ENCODE data around the gene PNPLA7. TPM values are rescaled to one million over a fixed set of nuclear protein-coding genes. Genes with fewer than 3 reads are reported as not detected.

Gene PNPLA7
- total and polyA plus RNA-seq, 2 of the 8 experiments (the other 6 are each of a cell fraction or from before 2014, with no cell fraction given) = 0.35 to 0.47 TPM

DNA sequence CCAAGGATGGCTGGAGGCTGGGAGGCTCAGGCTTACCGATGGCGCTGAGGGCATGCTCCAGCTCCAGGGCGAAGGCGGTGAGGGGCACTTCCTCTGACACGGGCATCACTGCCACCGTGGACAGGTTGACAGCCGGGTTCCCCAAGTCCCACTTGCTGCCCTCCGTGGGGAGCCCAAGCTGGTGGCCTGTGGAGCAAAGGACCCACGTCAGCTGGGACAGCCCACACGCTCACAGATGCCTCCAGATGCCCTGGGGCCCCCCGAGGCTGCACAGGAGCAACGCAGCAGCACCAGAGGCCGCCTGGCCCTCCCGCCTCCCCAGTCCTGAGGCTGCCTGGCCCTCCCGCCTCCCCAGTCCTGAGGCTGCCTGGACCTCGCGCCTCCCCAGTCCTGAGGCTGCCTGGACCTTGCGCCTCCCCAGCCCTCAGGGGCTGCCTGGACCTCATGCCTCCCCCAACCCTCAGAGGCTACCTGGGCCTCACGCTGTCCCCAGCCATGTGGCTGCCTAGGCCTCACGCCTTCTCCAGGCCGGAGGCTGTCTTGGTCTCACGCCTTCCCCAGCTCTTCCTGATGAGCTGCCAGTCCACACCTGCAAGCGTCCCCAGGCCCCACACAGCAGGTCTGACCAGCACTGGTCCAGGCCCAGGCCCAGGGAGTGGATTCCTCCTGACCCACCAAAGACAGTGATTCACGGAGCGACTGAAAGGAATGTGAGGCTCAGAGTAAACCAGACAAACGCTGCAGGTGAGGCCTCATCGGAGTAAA, 65.5 kb downstream of the PNPLA7 start:
- Histone ChIP-seq H4K91ac (replicated peaks; ENCODE audit: insufficient read length, low read length) (no peak overlapping the region), H2BK15ac (ENCODE audit: low read length) (no peak overlapping the region), H2BK20ac (ENCODE audit: low read length) (no peak overlapping the region), H2AK5ac (ENCODE audit: low read depth, low read length) (no peak overlapping the region), H3K9ac (replicated peaks in 1 of 4; ENCODE audit: extremely low read depth in 1 of 4, low read depth in 3 of 4, low read length in 3 of 4) (no peak overlapping the region; a peak in 1 of 7 replicates), H3K27ac (ENCODE audit: low read depth, low read length) (no peak overlapping the region), H4K5ac (ENCODE audit: insufficient read length, low read depth, low read length) (no peak overlapping the region), H3K23ac (ENCODE audit: insufficient read length) (no peak overlapping the region), H3K9me3 (ENCODE audit: insufficient read depth in 2 of 2, low read depth in 1 of 2, low read length in 1 of 2) (no peaks in the 10 kb centered on the region), H3K4ac (replicated peaks; ENCODE audit: insufficient read length, low read depth, low read length) (no peak overlapping the region), H3K79me1 (ENCODE audit: low read depth, low read length) (no peaks in the 10 kb centered on the region), H2BK120ac (replicated peaks; ENCODE audit: low read depth, low read length) (no peak overlapping the region), H2AFZ (ENCODE audit: low read length) (no peak overlapping the region), H2BK12ac (ENCODE audit: low read depth, low read length) (no peak overlapping the region), H3K4me1 (replicated peaks in 1 of 4; ENCODE audit: control insufficient read depth in 3 of 4, insufficient read depth in 4 of 4, low read length in 3 of 4) (no peaks in the 10 kb centered on the region; a peak in 1 of 7 replicates), H4K20me1 (replicated peaks in 1 of 2; ENCODE audit: control insufficient read depth in 1 of 2, insufficient read depth in 2 of 2, low read length in 2 of 2) (peaks cover 0 to 1% of the 10 kb centered on the region in 2 experiments), H3K4me3 (ENCODE audit: extremely low read depth in 1 of 4, insufficient read depth in 2 of 4, low read depth in 3 of 4, low read length in 4 of 4) (no peak overlapping the region), H3K23me2 (ENCODE audit: low read depth, low read length) (no peaks in the 10 kb centered on the region), H3K79me2 (ENCODE audit: control insufficient read depth in 1 of 2, insufficient read depth in 2 of 2, low read length in 2 of 2) (no peaks in the 10 kb centered on the region), H3K27me3 (replicated peaks in 1 of 4; ENCODE audit: control insufficient read depth in 3 of 4, extremely low read depth in 1 of 4, insufficient read depth in 3 of 4, low read length in 3 of 4) (no peaks in the 10 kb centered on the region; a peak in 1 of 7 replicates), H2BK5ac (ENCODE audit: low read depth, low read length) (no peak overlapping the region), H3K56ac (replicated peaks; ENCODE audit: insufficient read length, low read depth, low read length) (no peak overlapping the region), H3K36me3 (ENCODE audit: control insufficient read depth in 2 of 4, insufficient read depth in 4 of 4, low read length in 3 of 4) (no peaks in the 10 kb centered on the region), H3K18ac (ENCODE audit: extremely low read depth, low read length) (no peak overlapping the region), H3K4me2 (ENCODE audit: insufficient read depth in 1 of 2, low read depth in 2 of 2, low read length in 2 of 2) (no peak overlapping the region), H3K14ac (ENCODE audit: insufficient read length) (no peak overlapping the region), H4K8ac (ENCODE audit: extremely low read depth, insufficient read depth, low read length) (no peak overlapping the region)
- FAIRE-seq = no peak
- 93% methylated on average over 22 of the region's 27 CpGs; no CpG with 5 or more reads in 1 of the 2 experiments for WGBS, 2 experiments (ENCODE audit: extremely low coverage in 1 of 2, insufficient coverage in 1 of 2, insufficient read length in 1 of 2, insufficient replicate concordance in 2 of 2, low coverage in 1 of 2, low lambda C conversion rate in 2 of 2, missing lambda C conversion rate in 1 of 2)
- POLR2A ChIA-PET (ENCODE audit: partially characterized antibody) = no interaction called here
- CTCF ChIA-PET (ENCODE audit: partially characterized antibody) = no interaction called here
- DNase-seq (ENCODE audit: low read depth in 1 of 2, low spot score in 2 of 2) = no peak
- TF ChIP-seq GABPA (IDR thresholded peaks at IDR 0.05; ENCODE audit: borderline replicate concordance, insufficient read depth, low read length) = no peak
- no peak for TF ChIP-seq EGR1 (IDR thresholded peaks at IDR 0.05; ENCODE audit: borderline replicate concordance, low read depth, low read length)
- no peak for TF ChIP-seq KDM4A (IDR thresholded peaks at IDR 0.05; ENCODE audit: low read depth, low read length, severe bottlenecking)
- no peak for TF ChIP-seq CHD1 (IDR thresholded peaks at IDR 0.05; ENCODE audit: low read depth, low read length)
- TF ChIP-seq TEAD4 (IDR thresholded peaks at IDR 0.05; ENCODE audit: low read depth, low read length) = no peak
- TF ChIP-seq SP1 (IDR thresholded peaks at IDR 0.05; ENCODE audit: low read depth, low read length) = no peak
- TF ChIP-seq, protein P1, sequence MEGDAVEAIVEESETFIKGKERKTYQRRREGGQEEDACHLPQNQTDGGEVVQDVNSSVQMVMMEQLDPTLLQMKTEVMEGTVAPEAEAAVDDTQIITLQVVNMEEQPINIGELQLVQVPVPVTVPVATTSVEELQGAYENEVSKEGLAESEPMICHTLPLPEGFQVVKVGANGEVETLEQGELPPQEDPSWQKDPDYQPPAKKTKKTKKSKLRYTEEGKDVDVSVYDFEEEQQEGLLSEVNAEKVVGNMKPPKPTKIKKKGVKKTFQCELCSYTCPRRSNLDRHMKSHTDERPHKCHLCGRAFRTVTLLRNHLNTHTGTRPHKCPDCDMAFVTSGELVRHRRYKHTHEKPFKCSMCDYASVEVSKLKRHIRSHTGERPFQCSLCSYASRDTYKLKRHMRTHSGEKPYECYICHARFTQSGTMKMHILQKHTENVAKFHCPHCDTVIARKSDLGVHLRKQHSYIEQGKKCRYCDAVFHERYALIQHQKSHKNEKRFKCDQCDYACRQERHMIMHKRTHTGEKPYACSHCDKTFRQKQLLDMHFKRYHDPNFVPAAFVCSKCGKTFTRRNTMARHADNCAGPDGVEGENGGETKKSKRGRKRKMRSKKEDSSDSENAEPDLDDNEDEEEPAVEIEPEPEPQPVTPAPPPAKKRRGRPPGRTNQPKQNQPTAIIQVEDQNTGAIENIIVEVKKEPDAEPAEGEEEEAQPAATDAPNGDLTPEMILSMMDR (IDR thresholded peaks at IDR 0.05; ENCODE audit: control extremely low read depth in 1 of 3, insufficient read depth in 1 of 3, low read depth in 1 of 3, low read length in 3 of 3) = no peak
- TF ChIP-seq, protein P2, sequence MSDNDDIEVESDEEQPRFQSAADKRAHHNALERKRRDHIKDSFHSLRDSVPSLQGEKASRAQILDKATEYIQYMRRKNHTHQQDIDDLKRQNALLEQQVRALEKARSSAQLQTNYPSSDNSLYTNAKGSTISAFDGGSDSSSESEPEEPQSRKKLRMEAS (IDR thresholded peaks at IDR 0.05) = 0 out of 2 replicates have a peak, but pooled peaks have one; percentile 24

Data from H1 (cell line).